Loucy (cell line): Measurements from ENCODE around the gene GALNT12.

Source experiments
- H2AFZ ChIP-seq: fragments of 200-600 bp; sonication (generic); 2 replicates; pipeline ENCODE4 v1.6.0; 2016; ENCODE audit warnings: antibody characterized with exemption, mild to moderate bottlenecking, low read length, moderate library complexity
- H3F3A ChIP-seq: fragments of 200-600 bp; 2 replicates; pipeline ENCODE4 v1.6.0; 2016; ENCODE audit warnings: antibody characterized with exemption, low read depth, mild to moderate bottlenecking
- H3K27me3 ChIP-seq: fragments of 200-600 bp; sonication (generic); 2 replicates; pipeline ENCODE4 v1.6.1; 2014; ENCODE audit warnings: low read length, mild to moderate bottlenecking; ENCODE audit not compliant: insufficient read depth, poor library complexity, severe bottlenecking
- H3K36me3 ChIP-seq: fragments of 200-600 bp; sonication (generic); 2 replicates; pipeline ENCODE4 v1.6.1; 2016; ENCODE audit warnings: low read length; ENCODE audit not compliant: insufficient read depth
- H3K4me1 ChIP-seq: fragments of 200-600 bp; sonication (generic); 2 replicates; pipeline ENCODE4 v1.5.1; 2014; ENCODE audit warnings: low read length, mild to moderate bottlenecking; ENCODE audit not compliant: insufficient read depth, poor library complexity, severe bottlenecking
- H3K4me2 ChIP-seq: fragments of 200-600 bp; sonication (generic); 2 replicates; pipeline ENCODE4 v1.6.0; 2014; ENCODE audit warnings: antibody characterized with exemption, low read length, low read depth, mild to moderate bottlenecking; ENCODE audit not compliant: poor library complexity, severe bottlenecking
- H3K4me3 ChIP-seq: fragments of 200-600 bp; sonication (generic); 2 replicates; pipeline ENCODE4 v1.5.1; 2014; ENCODE audit warnings: low read length, mild to moderate bottlenecking, mixed read lengths; ENCODE audit not compliant: poor library complexity, severe bottlenecking
- H3K79me2 ChIP-seq: fragments of 200-600 bp; sonication (generic); 2 replicates; pipeline ENCODE4 v1.6.1; 2014; ENCODE audit warnings: low read length; ENCODE audit not compliant: insufficient read depth
- H3K9ac ChIP-seq: fragments of 200-600 bp; sonication (generic); 2 replicates; pipeline ENCODE4 v1.6.0; 2014; ENCODE audit warnings: mild to moderate bottlenecking, low read depth, low read length, moderate library complexity; ENCODE audit not compliant: poor library complexity, severe bottlenecking
- H3K9me2 ChIP-seq: fragments of 200-600 bp; sonication (generic); replicated peaks from 2 replicates; pipeline ENCODE4 v1.6.1; 2016; ENCODE audit warnings: low read depth, low read length, mixed read lengths
- H3K9me3 ChIP-seq: fragments of 200-600 bp; sonication (generic); 2 replicates; pipeline ENCODE4 v1.6.1; 2014; ENCODE audit warnings: mild to moderate bottlenecking, antibody characterized with exemption, low read length, low read depth; ENCODE audit not compliant: insufficient read depth
- H4K20me1 ChIP-seq: fragments of 200-600 bp; sonication (generic); 2 replicates; pipeline ENCODE4 v1.6.0; 2014; ENCODE audit warnings: antibody characterized with exemption, low read length, mild to moderate bottlenecking; ENCODE audit not compliant: insufficient read depth, poor library complexity, severe bottlenecking
- EZH2phosphoT487 ChIP-seq: fragments of 200-600 bp; IDR thresholded peaks from 2 replicates; pipeline ENCODE4 v1.6.1; 2018; ENCODE audit warnings: antibody characterized with exemption, mild to moderate bottlenecking, moderate library complexity, borderline replicate concordance
- TF ChIP-seq, protein P1 (sequence below): fragments of 200-600 bp; sonication (generic); conservative IDR thresholded peaks from 2 replicates; pipeline ENCODE4 v1.5.1; 2014; ENCODE audit warnings: mild to moderate bottlenecking, antibody characterized with exemption, low read length

The GALNT12 gene

GRCh38 chr9:98781588-98782383 is 25.7 kb upstream of the GALNT12 start:
- Histone ChIP-seq H3K4me2 (no peak overlapping the region), H3K36me3 (no peaks in the 10 kb centered on the region)
- TF ChIP-seq, protein P1, sequence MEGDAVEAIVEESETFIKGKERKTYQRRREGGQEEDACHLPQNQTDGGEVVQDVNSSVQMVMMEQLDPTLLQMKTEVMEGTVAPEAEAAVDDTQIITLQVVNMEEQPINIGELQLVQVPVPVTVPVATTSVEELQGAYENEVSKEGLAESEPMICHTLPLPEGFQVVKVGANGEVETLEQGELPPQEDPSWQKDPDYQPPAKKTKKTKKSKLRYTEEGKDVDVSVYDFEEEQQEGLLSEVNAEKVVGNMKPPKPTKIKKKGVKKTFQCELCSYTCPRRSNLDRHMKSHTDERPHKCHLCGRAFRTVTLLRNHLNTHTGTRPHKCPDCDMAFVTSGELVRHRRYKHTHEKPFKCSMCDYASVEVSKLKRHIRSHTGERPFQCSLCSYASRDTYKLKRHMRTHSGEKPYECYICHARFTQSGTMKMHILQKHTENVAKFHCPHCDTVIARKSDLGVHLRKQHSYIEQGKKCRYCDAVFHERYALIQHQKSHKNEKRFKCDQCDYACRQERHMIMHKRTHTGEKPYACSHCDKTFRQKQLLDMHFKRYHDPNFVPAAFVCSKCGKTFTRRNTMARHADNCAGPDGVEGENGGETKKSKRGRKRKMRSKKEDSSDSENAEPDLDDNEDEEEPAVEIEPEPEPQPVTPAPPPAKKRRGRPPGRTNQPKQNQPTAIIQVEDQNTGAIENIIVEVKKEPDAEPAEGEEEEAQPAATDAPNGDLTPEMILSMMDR: no peak
- TF ChIP-seq EZH2phosphoT487: no peak

GRCh38 chr9:98783518-98784226 is 23.8 kb upstream of the GALNT12 start:
- H2AFZ ChIP-seq: no peak overlapping the region
- no peaks in the 10 kb centered on the region for H3K36me3 ChIP-seq
- no peaks in the 10 kb centered on the region for H3K27me3 ChIP-seq
- H4K20me1 ChIP-seq: no peaks in the 10 kb centered on the region
- H3K4me1 ChIP-seq: no peaks in the 10 kb centered on the region
- no peaks in the 10 kb centered on the region for H3F3A ChIP-seq
- H3K79me2 ChIP-seq: no peaks in the 10 kb centered on the region
- H3K9me2 ChIP-seq: no peaks in the 10 kb centered on the region
- H3K4me3 ChIP-seq: no peak overlapping the region
- no peaks in the 10 kb centered on the region for H3K9me3 ChIP-seq
- H3K4me2 ChIP-seq: no peak overlapping the region
- H3K9ac ChIP-seq: no peak overlapping the region
- TF ChIP-seq, protein P1: no peak
- no peak for TF ChIP-seq EZH2phosphoT487

More at GRCh38 chr9:98781588-98782383, 25.7 kb upstream of the GALNT12 start:
- Histone ChIP-seq H3K9me2 (no peaks in the 10 kb centered on the region), H3K4me1 (no peaks in the 10 kb centered on the region), H3K27me3 (no peaks in the 10 kb centered on the region), H3K4me3 (no peak overlapping the region), H3K9me3 (no peaks in the 10 kb centered on the region), H3F3A (no peaks in the 10 kb centered on the region), H4K20me1 (no peaks in the 10 kb centered on the region), H3K79me2 (no peaks in the 10 kb centered on the region), H2AFZ (no peak overlapping the region), H3K9ac (no peak overlapping the region)

DNA sequence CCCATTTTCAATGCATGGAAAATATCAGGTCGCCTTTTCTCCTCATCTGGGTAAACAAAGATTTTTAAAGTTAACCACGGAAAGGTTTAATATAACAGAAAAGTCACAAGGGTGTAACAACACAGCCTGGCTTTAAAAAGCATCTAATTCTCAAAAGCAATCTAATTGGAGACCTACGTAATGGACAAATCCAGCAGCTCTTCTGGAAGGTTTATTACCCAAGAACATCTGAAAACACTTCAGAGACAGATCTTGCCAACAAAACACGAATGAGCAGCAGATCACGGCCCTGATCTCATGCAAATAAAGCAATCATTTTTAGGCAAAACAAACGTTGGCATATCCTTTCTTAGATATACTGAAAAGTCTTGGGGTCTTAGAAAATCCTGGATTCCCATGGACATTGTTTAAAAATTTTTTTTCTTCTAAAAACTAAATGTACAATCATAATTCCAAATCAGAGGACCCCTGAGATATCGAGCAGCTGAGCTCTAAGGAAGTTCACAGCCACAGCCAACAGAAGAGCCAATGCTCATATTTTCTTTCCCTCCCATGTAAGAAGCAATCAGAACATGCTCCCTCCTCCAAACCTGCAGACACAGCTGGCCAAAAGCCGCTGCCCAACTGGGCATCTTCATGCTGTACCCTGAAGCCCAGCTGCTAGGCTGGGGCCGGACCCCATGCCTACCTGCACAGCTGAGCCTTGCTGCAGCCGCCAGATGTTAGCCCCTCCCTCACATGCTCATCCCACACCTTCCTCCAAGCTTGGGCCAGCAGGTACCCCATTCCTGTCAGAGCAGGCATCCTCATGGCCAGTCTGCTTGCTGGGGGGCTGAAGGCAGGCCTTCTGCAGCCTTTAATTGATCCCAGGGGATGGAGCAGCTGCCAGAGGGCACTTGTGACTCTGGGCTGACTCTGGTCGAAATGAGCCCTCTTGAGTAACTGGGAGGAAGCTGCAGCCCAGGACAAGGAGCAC is 22.4 kb upstream of the GALNT12 start:
- Histone ChIP-seq H3F3A (no peaks in the 10 kb centered on the region), H3K4me3 (no peak overlapping the region), H4K20me1 (no peaks in the 10 kb centered on the region), H2AFZ (no peak overlapping the region), H3K36me3 (no peaks in the 10 kb centered on the region), H3K27me3 (no peaks in the 10 kb centered on the region), H3K79me2 (no peaks in the 10 kb centered on the region), H3K9me2 (no peaks in the 10 kb centered on the region), H3K4me2 (no peak overlapping the region), H3K4me1 (no peaks in the 10 kb centered on the region), H3K9me3 (no peaks in the 10 kb centered on the region), H3K9ac (no peak overlapping the region)
- no peak for TF ChIP-seq EZH2phosphoT487
- TF ChIP-seq, protein P1: no peak
